Stimulated activated CD8-positive, alpha-beta memory T cell treated with anti-CD3 and anti-CD28 coated beads, Interleukin-2, amount 100 ng/mL, for 1 hour (primary cell): ENCODE data around the gene LRRC8E.
"Not testable (repeated sequence)": the region's sequence is repeated elsewhere in the genome, so short reads cannot be mapped to it uniquely, and the experiment has no call there.

Experiments used
- DNase-seq, 2 donors: peaks; one replicate each; pipeline ENCODE4 v3.0.0-alpha.2; 2020; ENCODE audit warnings: low read depth in 2 of 2

LRRC8E gene

DNA sequence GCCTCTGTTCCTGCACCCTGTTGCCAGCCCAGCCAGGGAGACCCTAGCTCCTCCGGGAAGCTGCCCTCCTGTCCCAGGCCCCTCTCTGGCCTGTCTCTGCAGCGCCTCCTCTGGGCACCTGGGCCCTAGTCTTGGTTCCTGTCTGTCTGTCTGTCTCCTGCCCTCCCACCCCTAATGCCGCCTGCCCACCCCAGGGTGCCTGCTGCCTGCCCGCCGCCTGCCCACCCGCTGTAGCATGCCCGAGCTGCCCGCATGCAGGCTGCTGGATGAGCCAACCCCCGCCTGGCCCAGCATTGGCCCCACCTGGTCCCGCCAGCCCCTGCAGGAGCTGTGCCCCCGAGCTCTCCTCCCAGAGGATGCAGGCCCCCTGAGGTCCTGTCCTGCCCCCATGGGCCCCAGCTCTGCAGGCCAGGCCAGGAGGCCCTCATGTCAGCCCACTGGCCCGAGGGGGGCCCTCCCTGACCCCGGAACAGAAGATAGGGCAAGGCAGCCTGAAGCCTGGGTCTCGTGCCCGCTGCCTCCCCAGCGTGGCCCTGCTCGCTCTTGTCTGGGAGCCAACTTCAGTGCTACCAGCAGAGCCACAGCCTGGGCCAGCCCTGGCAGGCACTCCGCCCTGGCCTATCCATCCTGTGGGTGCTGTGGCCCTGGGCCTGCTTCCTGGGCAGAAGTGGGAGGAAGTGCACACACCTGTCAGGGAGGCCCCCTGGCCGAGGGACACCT is 20.6 kb downstream of the LRRC8E start:
- DNase-seq: no peak

DNA sequence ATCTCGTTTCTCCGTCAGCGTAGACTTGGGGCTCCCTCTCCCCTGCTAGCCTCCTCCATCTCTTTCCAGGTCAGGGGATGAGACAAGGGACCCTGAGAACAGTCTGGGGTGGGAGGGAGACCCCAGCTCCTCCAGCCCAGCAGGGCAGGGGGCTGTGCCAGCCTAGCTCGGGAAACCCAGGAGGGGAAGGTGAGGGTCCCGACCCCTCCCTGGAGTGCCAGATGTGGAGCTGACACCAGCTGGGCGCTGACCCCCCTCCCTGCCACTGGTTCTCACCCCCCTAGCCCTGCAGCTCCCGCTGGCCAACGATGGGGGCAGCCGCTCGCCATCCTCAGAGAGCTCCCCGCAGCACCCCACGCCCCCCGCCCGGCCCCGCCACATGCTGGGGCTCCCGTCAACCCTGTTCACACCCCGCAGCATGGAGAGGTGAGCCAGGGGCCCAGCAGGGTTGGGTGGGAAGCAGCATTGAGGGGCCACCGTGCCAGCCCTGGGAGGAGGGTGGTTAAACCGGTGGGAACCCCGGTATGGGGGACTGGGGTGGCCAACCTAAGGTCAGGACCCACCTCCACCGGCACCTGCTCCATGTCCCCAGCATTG is 21.3 kb downstream of the LRRC8E start:
- no peak for DNase-seq

DNA sequence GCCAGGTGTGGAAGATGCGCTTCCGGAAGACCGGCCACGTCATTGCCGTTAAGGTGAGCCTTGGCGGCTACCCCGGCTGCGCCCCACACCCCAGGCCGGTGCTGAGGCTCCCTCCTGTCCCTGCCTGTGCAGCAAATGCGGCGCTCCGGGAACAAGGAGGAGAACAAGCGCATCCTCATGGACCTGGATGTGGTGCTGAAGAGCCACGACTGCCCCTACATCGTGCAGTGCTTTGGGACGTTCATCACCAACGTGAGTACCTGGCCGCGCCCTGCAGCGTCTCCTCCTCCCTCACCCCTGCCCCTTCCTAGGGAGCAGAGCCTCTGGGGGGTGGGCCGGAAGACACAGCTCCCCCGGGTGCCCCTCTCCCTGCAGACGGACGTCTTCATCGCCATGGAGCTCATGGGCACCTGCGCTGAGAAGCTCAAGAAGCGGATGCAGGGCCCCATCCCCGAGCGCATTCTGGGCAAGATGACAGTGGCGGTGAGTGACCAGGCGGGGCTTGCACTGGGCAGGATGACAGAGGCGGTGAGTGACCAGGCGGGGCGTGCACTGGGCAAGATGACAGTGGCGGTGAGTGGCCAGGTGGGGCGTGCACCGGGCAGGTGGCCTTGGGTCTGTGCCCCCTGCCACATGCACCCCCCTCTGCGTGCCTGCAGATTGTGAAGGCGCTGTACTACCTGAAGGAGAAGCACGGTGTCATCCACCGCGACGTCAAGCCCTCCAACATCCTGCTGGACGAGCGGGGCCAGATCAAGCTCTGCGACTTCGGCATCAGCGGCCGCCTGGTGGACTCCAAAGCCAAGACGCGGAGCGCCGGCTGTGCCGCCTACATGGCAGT is 22.2 kb downstream of the LRRC8E start:
- DNase-seq: no peak

DNA sequence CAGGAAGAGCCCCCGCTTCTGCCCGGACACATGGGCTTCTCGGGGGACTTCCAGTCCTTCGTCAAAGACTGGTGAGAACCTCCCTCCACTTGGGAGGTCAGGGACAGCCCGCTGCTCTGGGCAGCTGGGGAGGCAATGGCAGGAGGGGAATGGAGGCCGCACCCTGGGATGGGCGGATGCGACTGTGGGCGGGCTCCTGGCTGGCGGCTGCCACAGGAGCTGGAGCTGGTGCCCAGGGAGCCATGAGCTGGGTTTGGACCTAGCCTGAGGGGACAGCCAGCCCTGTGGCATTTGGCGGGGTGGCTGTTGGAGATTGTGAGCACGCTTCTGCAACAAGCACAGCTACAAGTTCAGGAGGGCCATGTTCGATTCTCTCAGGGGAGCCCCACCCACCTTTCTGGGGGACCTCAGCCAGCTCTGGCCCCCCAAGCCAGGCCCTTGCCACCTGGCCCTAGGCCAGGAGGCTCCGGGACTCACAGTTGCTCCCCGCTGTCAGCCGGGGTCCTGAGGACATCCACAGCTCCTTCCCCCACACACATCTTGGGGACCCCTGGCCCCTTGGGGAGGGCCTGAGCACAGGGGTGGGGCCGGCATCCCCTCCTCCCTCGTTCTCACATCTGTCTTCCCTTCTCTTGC is 23.3 kb downstream of the LRRC8E start:
- no peak for DNase-seq

DNA sequence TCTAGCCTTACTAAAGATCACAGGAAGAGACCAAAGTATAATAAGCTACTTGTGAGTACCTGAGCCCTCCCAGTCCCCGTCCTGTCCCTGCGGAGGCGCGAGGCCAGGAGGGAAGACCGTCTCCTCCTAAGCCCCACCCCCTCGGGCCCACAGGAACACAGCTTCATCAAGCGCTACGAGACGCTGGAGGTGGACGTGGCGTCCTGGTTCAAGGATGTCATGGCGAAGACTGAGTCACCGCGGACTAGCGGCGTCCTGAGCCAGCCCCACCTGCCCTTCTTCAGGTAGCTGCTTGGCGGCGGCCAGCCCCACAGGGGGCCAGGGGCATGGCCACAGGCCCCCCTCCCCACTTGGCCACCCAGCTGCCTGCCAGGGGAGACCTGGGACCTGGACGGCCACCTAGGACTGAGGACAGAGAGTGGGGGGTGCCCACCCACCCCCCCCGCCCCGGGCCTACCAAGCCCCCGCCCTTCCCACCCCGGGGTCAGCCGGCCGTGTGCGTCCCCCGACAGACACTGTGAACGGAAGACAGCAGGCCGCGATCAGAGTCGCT is 23.9 kb downstream of the LRRC8E start:
- no peak for DNase-seq

DNA sequence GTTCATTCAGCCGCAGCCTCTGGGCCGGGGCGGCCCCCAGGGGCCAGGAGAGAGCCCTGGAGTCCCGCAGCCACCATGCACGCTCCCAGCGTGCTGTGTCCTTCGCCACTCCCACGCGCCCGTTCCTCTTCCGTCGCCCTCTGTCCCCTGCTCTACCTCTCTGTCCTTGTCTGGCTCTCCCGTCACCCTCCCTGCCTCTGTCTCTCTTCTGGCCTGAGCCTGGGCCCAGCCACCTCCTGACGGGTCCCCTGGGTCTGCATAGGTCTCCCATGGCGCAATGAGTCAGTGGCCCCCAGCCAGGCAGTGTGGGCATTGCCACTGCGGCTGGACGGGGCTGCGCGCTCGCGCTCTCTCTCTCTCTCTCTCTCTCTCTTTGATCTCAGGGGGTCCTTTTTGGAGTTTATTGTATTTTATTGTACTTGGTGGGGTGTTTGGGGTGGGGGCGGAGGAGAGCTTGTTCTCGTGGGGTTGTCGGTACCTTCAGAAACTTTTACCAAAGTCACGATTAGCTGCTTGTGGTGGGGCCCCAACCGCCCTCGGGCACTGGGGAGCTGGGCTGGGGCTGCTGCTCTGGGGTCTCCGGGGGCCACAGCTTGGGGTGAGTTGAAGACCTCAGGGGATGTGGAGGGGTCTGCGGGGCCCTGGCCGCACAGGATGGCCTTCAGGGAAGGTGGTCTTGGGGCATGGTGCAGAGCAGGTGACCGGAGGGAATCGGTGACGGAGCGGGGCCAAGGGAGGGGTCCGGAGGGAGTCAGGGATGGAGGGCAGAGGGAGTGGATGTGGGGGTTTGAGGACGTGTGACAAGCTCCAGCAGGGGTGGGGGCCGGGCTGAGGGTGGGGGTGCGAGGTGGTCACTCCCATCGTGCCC is 24.6 kb downstream of the LRRC8E start:
- no peak for DNase-seq

DNA sequence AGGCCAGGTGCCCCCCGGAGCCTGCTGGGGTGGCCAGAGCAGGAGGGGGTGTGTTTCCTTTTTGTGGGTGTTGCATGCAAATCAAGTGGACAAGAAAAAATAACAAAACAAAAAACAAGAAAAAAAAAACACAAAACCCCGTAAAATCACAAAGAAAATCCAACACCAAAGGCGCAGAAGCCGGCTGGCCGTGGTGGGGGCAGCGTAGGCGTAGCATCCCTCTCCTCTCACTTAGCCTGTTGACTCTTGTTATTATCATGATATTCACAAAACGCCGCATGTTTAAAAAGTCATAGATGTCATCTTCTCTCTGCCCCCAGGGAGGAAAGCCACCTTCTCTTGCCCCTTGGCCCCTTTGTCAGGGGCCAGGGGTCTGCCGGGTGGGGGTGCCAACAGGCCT is 25.3 kb downstream of the LRRC8E start:
- no peak for DNase-seq

DNA sequence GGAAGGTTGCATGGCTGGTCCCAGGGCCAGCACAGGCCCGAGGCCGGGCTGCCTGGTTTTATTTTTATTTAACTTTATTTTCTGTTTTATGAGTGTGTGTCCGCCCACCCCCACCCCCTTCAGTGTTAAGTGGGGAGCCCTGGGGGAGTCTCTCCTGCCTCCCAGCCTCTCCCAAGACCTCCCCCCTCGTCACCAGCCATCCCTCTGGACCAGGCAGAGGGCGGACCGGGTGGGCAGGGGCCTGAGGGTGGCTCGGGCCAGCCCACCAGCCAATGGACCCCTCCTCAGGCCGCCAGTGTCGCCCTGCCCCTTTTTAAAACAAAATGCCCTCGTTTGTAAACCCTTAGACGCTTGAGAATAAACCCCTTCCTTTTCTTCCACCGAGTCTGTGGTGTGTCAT is 25.8 kb downstream of the LRRC8E start:
- no peak for DNase-seq

DNA sequence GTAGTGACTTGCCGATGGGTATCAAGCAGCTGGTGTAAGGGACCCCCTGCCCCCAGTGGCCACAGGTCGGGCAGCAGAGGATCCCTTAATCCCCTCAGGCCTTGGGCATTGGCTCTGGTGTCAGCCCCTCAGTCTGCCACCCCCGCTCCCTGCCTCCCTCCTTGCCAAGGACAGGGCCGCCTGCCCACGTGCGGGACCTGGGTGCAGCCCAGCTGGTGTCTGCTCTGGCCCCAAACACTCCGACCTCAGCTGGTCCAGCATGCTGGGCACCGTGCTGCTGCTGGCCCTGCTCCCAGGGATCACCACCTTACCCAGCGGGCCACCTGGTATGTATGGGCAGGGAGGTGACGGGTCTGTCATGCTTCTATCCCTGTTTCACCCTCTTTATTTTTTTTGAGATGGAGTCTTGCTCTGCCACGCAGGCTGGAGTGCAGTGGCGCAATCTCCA is 26.3 kb downstream of the LRRC8E start, which contains the start of gene TGFBR3L:
TSS of gene TGFBR3L (plus strand) at position 233 of the 448 bp plus-strand sequence.
- DNase-seq: no peak

DNA sequence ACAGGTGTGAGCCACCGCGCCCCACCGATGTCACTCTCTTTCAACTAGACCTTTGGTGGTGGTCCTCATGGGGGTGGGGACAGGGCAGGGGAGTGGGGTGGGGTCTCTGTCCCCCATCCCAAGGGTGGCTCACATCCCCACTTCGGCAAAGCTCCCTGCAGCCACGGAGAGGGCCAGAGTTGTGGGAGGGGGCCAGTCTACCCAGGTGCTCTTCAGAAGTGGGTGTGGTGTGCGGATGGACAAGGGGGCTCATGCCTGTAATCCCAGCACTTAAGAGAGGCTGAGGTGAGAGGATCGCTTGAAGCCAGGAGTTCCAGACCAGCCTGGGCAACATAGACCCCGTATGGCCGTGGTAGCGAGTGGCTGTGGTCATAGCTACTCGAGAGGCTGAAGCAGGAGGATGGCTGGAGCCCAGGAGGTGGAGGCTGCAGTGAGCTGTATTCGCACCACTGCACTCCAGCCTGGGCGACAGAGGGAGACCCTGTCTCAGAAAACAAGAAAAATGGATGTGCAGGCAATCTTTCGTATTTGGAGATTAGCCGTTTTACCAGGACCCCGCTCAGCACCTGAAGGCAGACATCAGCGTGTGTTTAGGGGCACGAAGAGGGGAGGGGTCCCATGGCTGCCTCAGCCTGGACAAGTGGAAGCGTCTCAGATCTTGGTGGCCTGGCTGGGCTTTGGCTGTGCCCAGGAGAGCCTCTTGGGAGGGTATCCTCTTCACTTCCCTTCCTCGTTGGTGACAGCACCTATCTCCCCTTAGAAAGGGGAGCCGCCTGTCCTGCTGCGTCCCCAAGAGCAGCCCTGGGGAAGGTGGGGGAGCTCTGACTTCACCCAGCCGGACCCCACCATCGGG is 27.2 kb downstream of the LRRC8E start:
- DNase-seq: no peak

DNA sequence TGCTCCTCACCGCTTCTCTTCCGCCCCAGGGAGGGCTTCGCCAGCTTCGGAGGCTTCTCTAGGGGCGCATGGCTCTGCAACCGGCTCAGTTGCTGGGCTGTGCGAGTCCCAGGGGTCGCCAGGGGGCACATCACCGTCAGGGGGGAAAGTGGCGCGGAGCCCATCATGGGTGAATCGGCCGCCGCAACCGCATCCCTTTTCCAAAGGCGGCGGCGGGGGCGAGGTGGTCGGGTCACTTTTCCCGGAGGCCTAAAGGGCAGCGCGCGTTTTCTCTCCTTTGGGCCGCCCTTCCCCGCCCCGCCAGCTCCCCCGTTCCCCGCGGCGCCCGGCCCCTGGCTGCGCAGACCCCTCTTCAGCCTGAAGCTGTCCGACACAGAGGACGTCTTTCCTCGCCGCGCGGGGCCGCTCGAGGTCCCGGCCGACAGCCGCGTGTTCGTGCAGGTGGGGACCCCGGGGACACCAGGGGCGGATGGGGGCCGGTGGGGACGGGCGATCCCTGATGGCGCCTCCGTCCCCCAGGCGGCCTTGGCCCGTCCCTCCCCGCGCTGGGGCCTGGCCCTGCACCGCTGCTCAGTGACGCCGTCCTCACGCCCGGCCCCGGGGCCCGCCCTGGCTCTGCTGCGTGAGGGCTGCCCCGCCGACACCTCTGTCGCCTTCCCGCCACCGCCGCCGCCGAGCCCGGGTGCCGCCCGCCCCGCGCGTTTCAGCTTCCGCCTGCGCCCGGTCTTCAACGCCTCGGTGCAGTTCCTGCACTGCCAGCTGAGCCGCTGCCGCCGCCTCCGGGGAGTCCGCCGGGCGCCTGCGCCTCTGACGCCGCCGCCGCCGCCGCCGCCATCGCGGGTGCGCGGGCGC is 28.0 kb downstream of the LRRC8E start:
- no peak for DNase-seq

DNA sequence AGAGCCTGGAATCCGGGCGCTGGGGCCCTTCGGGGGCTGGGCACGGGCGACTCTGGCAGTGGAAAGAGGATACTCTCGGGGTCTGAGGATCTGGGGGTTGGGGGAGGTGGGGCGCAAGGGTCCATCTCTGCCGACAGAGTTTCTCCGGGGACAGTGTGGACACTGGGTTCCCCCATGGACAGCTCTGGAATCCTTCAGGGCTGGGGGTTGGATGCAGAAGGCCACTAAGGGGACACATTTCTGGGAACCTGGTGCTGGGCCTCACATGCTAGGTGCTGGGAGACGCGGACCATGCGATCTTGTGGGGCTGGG is 28.6 kb downstream of the LRRC8E start:
- DNase-seq: no peak

DNA sequence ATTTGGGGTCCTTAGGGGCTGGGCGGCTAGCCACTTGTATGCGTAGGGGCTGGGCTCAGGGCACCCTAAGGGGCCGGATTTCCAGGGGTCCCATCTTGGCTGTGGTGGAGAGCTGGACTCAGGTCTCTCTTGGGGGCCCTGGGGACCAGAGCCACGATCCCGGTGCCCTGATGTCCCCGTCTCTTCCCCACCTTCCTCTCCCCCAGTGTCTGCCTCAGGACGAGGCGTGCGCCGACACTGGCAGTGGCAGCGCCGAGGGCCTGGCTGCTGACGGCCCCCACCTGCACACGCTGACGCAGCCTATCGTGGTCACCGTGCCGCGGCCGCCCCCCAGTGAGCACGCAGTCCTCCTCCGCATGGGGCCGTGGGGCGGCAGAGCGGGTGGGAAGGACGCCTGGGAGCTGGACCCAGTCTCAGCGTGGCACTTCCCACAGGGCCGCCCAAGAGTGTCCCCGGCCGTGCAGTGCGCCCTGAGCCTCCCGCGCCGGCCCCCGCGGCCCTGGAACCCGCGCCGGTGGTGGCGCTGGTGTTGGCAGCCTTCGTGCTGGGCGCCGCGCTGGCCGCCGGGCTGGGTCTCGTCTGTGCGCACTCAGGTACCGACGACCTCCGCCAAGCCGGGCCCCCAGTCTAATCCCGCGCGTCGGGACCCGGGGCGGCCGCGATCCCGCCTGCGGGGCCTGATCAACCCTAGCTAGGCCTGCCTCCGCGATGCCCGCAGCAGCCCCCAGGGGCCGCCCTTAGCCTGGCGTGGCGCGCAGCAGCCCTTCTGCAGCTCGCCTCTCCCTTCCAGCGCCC is 29.2 kb downstream of the LRRC8E start:
- DNase-seq: no peak

DNA sequence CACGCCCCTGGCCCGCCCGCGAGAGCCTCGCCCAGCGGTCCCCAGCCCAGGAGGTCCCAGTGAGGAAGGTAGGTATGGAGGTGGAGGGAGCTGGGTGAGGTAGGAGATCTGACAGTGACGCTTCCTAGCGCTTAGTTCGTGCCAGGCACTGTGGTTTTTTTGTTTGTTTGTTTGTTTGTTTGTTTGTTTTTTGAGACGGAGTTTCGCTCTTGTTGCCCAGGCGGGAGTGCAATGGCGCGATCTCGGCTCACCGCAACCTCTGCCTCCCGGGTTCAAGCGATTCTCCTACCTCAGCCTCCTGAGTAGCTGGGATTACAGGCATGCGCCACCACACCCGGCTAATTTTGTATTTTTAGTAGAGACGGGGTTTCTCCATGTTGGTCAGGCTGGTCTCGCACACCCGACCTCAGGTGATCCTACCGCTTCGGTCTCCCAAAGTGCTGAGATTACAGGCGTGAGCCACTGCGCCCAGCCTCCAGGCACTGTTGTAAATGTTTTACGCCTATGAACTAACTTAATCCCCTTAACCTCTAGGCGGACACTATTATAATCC is 29.8 kb downstream of the LRRC8E start:
- DNase-seq: not testable (repeated sequence)

DNA sequence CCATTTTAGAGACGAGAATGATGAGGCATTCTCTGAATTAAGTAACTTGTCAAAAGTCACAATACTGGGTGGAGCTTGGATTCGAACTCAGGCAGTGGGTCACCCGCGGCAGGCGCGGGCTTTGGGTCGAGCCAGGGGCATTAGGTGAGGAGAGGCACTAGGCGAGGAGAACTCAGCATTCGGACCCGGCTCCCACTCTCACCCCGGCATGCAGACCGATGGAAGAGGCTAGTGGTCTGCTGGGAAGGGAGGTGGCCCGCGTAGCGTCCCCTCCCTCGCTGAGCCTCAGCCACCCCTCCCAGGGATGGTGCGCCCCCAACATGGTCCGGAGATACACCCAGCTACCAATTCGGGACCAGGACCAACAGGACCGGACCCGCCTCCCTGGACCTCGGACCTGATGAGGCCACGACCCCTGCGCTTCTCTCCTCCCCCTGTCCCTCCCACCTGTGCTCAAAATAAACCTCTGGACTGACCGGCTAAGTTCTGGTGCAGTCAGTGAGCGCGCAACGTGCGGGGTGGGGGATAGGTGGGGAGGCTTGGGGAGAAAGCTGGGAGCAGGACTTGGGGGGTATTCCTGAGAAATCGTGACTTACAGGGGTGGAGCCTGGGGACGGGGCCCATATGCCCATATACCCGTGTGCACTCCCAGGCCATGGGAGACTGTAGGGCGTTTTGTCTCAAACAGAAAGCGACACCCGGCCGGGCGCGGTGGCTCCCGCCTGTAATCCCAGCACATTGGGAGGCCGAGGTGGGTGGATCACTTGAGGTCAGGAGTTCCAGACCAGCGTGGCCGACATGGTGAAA is 30.5 kb downstream of the LRRC8E start:
- no peak for DNase-seq

DNA sequence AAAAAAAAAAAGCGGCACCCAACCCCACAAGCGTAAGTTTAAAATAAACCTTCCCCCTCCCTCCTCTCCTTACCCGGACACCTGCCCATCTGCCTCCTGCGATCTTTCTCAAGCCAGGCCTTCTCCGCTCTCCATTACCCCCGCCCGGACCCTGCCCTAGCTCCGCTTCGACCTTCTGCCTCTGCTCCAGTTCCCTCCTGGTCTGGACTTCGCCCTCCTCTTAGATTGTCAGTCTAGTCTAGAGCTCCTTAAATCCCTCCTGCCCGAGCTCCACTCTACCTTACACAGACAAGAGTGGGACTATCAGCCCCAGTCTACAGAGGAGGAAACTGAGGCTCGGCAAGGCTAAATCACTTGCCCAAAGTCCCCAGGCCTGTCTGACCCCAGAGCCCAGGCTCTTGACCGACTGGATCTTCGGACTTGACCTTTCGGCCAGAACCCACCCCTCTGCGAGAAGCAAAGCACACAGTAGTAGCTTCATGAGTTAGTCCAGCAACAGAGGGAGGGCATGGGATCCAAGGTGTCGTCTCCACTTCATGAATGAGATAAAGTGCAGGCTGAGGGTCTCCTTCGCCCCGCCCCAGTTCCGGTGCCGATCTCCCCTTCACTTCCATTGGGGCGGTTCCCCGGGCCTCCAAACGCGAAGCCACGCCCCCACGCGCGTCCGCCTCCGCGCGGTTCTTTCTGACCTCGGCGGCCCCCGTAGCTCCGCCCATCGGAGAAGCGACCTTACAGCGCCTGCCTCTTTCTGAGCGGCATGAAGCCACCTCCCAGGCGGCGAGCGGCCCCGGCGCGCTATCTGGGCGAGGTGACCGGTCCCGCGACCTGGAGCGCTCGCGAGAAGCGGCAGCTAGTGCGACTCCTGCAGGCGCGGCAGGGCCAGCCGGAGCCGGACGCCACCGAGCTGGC is 31.6 kb downstream of the LRRC8E start, which contains the start of gene SNAPC2:
TSS of gene SNAPC2 (plus strand) at position 729 of the 909 bp plus-strand sequence. CDS start at position 758, 29 bp downstream.
- peak; percentile 92 for DNase-seq
